Measurements from ENCODE around the gene ATP13A3.
"Not testable (repeated sequence)": the region's sequence is repeated elsewhere in the genome, so short reads cannot be mapped to it uniquely, and the experiment has no call there.

The ATP13A3 gene

GRCh38 chr3:194486540-194487288 lies at the start of gene ATP13A3:
ATP13A3 (minus strand) TSS chr3:194487002; CDS start chr3:194462190, 24,812 bp downstream.
- Histone ChIP-seq H3K27me3 (no peaks in the 10 kb centered on the region), H3K9me3 (no peaks in the 10 kb centered on the region), H3K4me1 (ENCODE audit: control insufficient read depth in 1 of 2, insufficient read depth in 1 of 2, low read depth in 1 of 2, low read length in 1 of 2) (peaks cover 28 to 46% of the 10 kb centered on the region in 2 experiments), H3K27ac (peak within 1 kb of the TSS; percentile 91), H3K4me3 (ENCODE audit: low read depth in 1 of 2, low read length in 1 of 2) (peak within 1 kb of the TSS; percentile 65 to 74), H3K36me3 (no peaks in the 10 kb centered on the region)
- peak; percentile 56 for TF ChIP-seq CTCF (IDR thresholded peaks at IDR 0.05)

GRCh38 chr3:194535199-194535598 lies 48.4 kb upstream of the ATP13A3 start:
- not testable (repeated sequence) for H3K4me1 ChIP-seq (ENCODE audit: control insufficient read depth in 1 of 2, insufficient read depth in 1 of 2, low read depth in 1 of 2, low read length in 1 of 2); H3K4me3 ChIP-seq (ENCODE audit: low read depth in 1 of 2, low read length in 1 of 2); H3K27me3 ChIP-seq; H3K9me3 ChIP-seq; H3K27ac ChIP-seq; H3K36me3 ChIP-seq

- H3K9me3 ChIP-seq, result no peaks in the 10 kb centered on the region
- no peak overlapping the region for H3K4me3 ChIP-seq (ENCODE audit: low read depth in 1 of 2, low read length in 1 of 2)
- no peaks in the 10 kb centered on the region for H3K27me3 ChIP-seq
- no peak for TF ChIP-seq CTCF (IDR thresholded peaks at IDR 0.05)
- H3K36me3 ChIP-seq, result no peaks in the 10 kb centered on the region
- H3K4me1 ChIP-seq (ENCODE audit: control insufficient read depth in 1 of 2, insufficient read depth in 1 of 2, low read depth in 1 of 2, low read length in 1 of 2), result no peaks in the 10 kb centered on the region
- no peak overlapping the region for H3K27ac ChIP-seq
Measured at GRCh38 chr3:194534243-194534642, 47.4 kb upstream of the ATP13A3 start.

GRCh38 chr3:194532591-194532990 lies 45.8 kb upstream of the ATP13A3 start:
- TF ChIP-seq CTCF (IDR thresholded peaks at IDR 0.05), result no peak
- no peaks in the 10 kb centered on the region for H3K36me3 ChIP-seq
- no peaks in the 10 kb centered on the region for H3K4me1 ChIP-seq (ENCODE audit: control insufficient read depth in 1 of 2, insufficient read depth in 1 of 2, low read depth in 1 of 2, low read length in 1 of 2)
- H3K27ac ChIP-seq, result no peak overlapping the region
- no peaks in the 10 kb centered on the region for H3K27me3 ChIP-seq
- H3K4me3 ChIP-seq (ENCODE audit: low read depth in 1 of 2, low read length in 1 of 2), result no peak overlapping the region
- no peaks in the 10 kb centered on the region for H3K9me3 ChIP-seq

GRCh38 chr3:194527726-194528125 lies 40.9 kb upstream of the ATP13A3 start:
- H3K36me3 ChIP-seq, result no peaks in the 10 kb centered on the region
- no peak for TF ChIP-seq CTCF (IDR thresholded peaks at IDR 0.05)
- peaks cover 10 to 11% of the 10 kb centered on the region in 2 experiments for H3K4me1 ChIP-seq (ENCODE audit: control insufficient read depth in 1 of 2, insufficient read depth in 1 of 2, low read depth in 1 of 2, low read length in 1 of 2)
- H3K27ac ChIP-seq, result peak overlapping the region; percentile 74
- no peaks in the 10 kb centered on the region for H3K9me3 ChIP-seq
- H3K27me3 ChIP-seq, result no peaks in the 10 kb centered on the region
- H3K4me3 ChIP-seq (ENCODE audit: low read depth in 1 of 2, low read length in 1 of 2), result no peak overlapping the region

- peak overlapping the region; percentile 61 for H3K27ac ChIP-seq
Measured at GRCh38 chr3:194526164-194526563, 39.4 kb upstream of the ATP13A3 start.

More at GRCh38 chr3:194526164-194526563, 39.4 kb upstream of the ATP13A3 start:
- H3K4me1 ChIP-seq (ENCODE audit: control insufficient read depth in 1 of 2, insufficient read depth in 1 of 2, low read depth in 1 of 2, low read length in 1 of 2), result peaks cover 10 to 11% of the 10 kb centered on the region in 2 experiments
- H3K4me3 ChIP-seq (ENCODE audit: low read depth in 1 of 2, low read length in 1 of 2), result no peak overlapping the region
- TF ChIP-seq CTCF (IDR thresholded peaks at IDR 0.05), result no peak
- no peaks in the 10 kb centered on the region for H3K27me3 ChIP-seq
- no peaks in the 10 kb centered on the region for H3K9me3 ChIP-seq
- no peaks in the 10 kb centered on the region for H3K36me3 ChIP-seq
